IPS-18c (cell line): ENCODE data around the gene SELENON.
"Not testable (repeated sequence)": the region's sequence is repeated elsewhere in the genome, so short reads cannot be mapped to it uniquely, and the experiment has no call there.

Experiments
- H3K4me3 ChIP-seq: 2 replicates; pipeline ENCODE4 v1.7.0; 2013; ENCODE audit warnings: low read depth, mild to moderate bottlenecking, low read length, moderate library complexity; ENCODE audit not compliant: insufficient read depth
- H3K9me3 ChIP-seq: one replicate; pipeline ENCODE4 v1.6.1; 2013; ENCODE audit warnings: mild to moderate bottlenecking, low read length, moderate library complexity; ENCODE audit not compliant: control insufficient read depth, insufficient read depth

Gene SELENON

GRCh38 chr1:25833158-25833557, 33.2 kb downstream of the SELENON start:
- no peak overlapping the region for H3K4me3 ChIP-seq
- no peaks in the 10 kb centered on the region for H3K9me3 ChIP-seq

GRCh38 chr1:25834894-25835293, 34.9 kb downstream of the SELENON start:
- H3K4me3 ChIP-seq = no peak overlapping the region
- no peaks in the 10 kb centered on the region for H3K9me3 ChIP-seq

GRCh38 chr1:25836695-25837094, 36.7 kb downstream of the SELENON start:
- Histone ChIP-seq H3K9me3 (no peaks in the 10 kb centered on the region), H3K4me3 (no peak overlapping the region)

GRCh38 chr1:25837262-25837875, 37.4 kb downstream of the SELENON start:
- Histone ChIP-seq H3K4me3 (no peak overlapping the region), H3K9me3 (no peaks in the 10 kb centered on the region)

GRCh38 chr1:25839808-25840207, 39.8 kb downstream of the SELENON start:
- not testable (repeated sequence) for H3K4me3 ChIP-seq, H3K9me3 ChIP-seq

GRCh38 chr1:25843483-25843882, 43.5 kb downstream of the SELENON start:
- Histone ChIP-seq H3K9me3 (no peaks in the 10 kb centered on the region), H3K4me3 (no peak overlapping the region)

- Histone ChIP-seq H3K4me3 (no peak overlapping the region), H3K9me3 (no peaks in the 10 kb centered on the region)
Observed at GRCh38 chr1:25844536-25845337, 44.7 kb downstream of the SELENON start.

- no peaks in the 10 kb centered on the region for H3K9me3 ChIP-seq
- H3K4me3 ChIP-seq = no peak overlapping the region
Observed at GRCh38 chr1:25845664-25846063, 45.7 kb downstream of the SELENON start.

- Histone ChIP-seq H3K9me3 (no peaks in the 10 kb centered on the region), H3K4me3 (no peak overlapping the region)
Observed at GRCh38 chr1:25847929-25848328, 47.9 kb downstream of the SELENON start.

- Histone ChIP-seq H3K9me3 (no peaks in the 10 kb centered on the region), H3K4me3 (no peak overlapping the region)
Observed at GRCh38 chr1:25848531-25848930, 48.5 kb downstream of the SELENON start.

- no peak overlapping the region for H3K4me3 ChIP-seq
- no peaks in the 10 kb centered on the region for H3K9me3 ChIP-seq
Observed at GRCh38 chr1:25854554-25854953, 54.6 kb downstream of the SELENON start.

- H3K4me3 ChIP-seq = no peak overlapping the region
- no peaks in the 10 kb centered on the region for H3K9me3 ChIP-seq
Observed at GRCh38 chr1:25856856-25857255, 56.9 kb downstream of the SELENON start.

GRCh38 chr1:25858494-25858893, 58.5 kb downstream of the SELENON start:
- Histone ChIP-seq H3K9me3 (no peaks in the 10 kb centered on the region), H3K4me3 (peak overlapping the region; percentile 98)

GRCh38 chr1:25858906-25859789, 59.2 kb downstream of the SELENON start, which contains the start of gene AUNIP:
TSS of gene AUNIP (minus strand) at chr1:25859457. CDS start at chr1:25859357, 100 bp downstream.
- no peaks in the 10 kb centered on the region for H3K9me3 ChIP-seq
- peak within 1 kb of the TSS; percentile 98 for H3K4me3 ChIP-seq

GRCh38 chr1:25861316-25862286, 61.6 kb downstream of the SELENON start:
- Histone ChIP-seq H3K4me3 (no peak overlapping the region), H3K9me3 (no peaks in the 10 kb centered on the region)

- H3K4me3 ChIP-seq = no peak overlapping the region
- H3K9me3 ChIP-seq = no peaks in the 10 kb centered on the region
Observed at GRCh38 chr1:25862785-25863485, 62.9 kb downstream of the SELENON start.
